Fibroblast of skin of right biceps (primary cell): ENCODE results near the gene PDE9A.
"Not testable (repeated sequence)": the region's sequence is repeated elsewhere in the genome, so short reads cannot be mapped to it uniquely, and the experiment has no call there.

Source experiments
- DNase-seq: peaks from one replicate; pipeline ENCODE4 v3.0.0-alpha.2; 2013

The PDE9A gene

GRCh38 chr21:42781971-42782722 lies 128.7 kb downstream of the PDE9A start:
- no peak for DNase-seq

- DNase-seq, result no peak
These were observed 129.4 kb downstream of the PDE9A start for GRCh38 chr21:42782723-42783242.

- DNase-seq, result no peak
These were observed 130.9 kb downstream of the PDE9A start for GRCh38 chr21:42784276-42784675.

- no peak for DNase-seq
These were observed 131.6 kb downstream of the PDE9A start for GRCh38 chr21:42784896-42785451.

GRCh38 chr21:42785666-42786427 lies 132.4 kb downstream of the PDE9A start:
- no peak for DNase-seq

GRCh38 chr21:42786884-42787283 lies 133.5 kb downstream of the PDE9A start:
- DNase-seq, result no peak

- DNase-seq, result no peak
These were observed 134.2 kb downstream of the PDE9A start for GRCh38 chr21:42787613-42788012.

GRCh38 chr21:42790520-42791065 lies 137.2 kb downstream of the PDE9A start:
- DNase-seq, result no peak

- no peak for DNase-seq
These were observed 140.4 kb downstream of the PDE9A start for GRCh38 chr21:42793774-42794173.

- no peak for DNase-seq
These were observed 141.1 kb downstream of the PDE9A start for GRCh38 chr21:42794551-42794950.

- no peak for DNase-seq
These were observed 143.1 kb downstream of the PDE9A start for GRCh38 chr21:42796327-42797062.

GRCh38 chr21:42797522-42797921 lies 144.1 kb downstream of the PDE9A start:
- DNase-seq, result no peak

GRCh38 chr21:42798106-42798505 lies 144.7 kb downstream of the PDE9A start:
- no peak for DNase-seq

GRCh38 chr21:42799516-42799915 lies 146.1 kb downstream of the PDE9A start:
- DNase-seq, result no peak

- no peak for DNase-seq
These were observed 146.5 kb downstream of the PDE9A start for GRCh38 chr21:42799948-42800347.

GRCh38 chr21:42801616-42802015 lies 148.2 kb downstream of the PDE9A start:
- not testable (repeated sequence) for DNase-seq

GRCh38 chr21:42806509-42807140 lies 153.2 kb downstream of the PDE9A start:
- DNase-seq, result no peak

- DNase-seq, result not testable (repeated sequence)
These were observed 154.0 kb downstream of the PDE9A start for GRCh38 chr21:42807293-42807895.

GRCh38 chr21:42807938-42808613 lies 154.7 kb downstream of the PDE9A start:
- no peak for DNase-seq

- DNase-seq, result no peak
These were observed 155.8 kb downstream of the PDE9A start for GRCh38 chr21:42809171-42809570.
